Karpas-422 (cell line): Measurements from ENCODE around the gene SRD5A3. TPM values are rescaled to one million over a fixed set of nuclear protein-coding genes. Genes with fewer than 3 reads are reported as not detected.

Experiments
- DNase-seq: peaks from one replicate; pipeline ENCODE4 v3.0.0-alpha.2; 2015
- H2AFZ ChIP-seq: fragments of 200-600 bp; sonication (generic); 2 replicates; pipeline ENCODE4 v1.6.1; 2014; ENCODE audit warnings: antibody characterized with exemption, low read length, mixed read lengths
- H3K27ac ChIP-seq: fragments of 200-600 bp; sonication (generic); 2 replicates; pipeline ENCODE4 v1.5.1; 2014; ENCODE audit warnings: mild to moderate bottlenecking, low read length, moderate library complexity
- H3K27me3 ChIP-seq: fragments of 200-600 bp; sonication (generic); 2 replicates; pipeline ENCODE4 v1.6.1; 2014; ENCODE audit warnings: low read length, mixed read lengths
- H3K36me3 ChIP-seq: fragments of 200-600 bp; sonication (generic); 2 replicates; pipeline ENCODE4 v1.6.1; 2014; ENCODE audit warnings: low read length, mixed read lengths; ENCODE audit not compliant: insufficient read depth
- H3K4me1 ChIP-seq: fragments of 200-600 bp; sonication (generic); 2 replicates; pipeline ENCODE4 v1.6.1; 2014; ENCODE audit warnings: mild to moderate bottlenecking, low read length, mixed read lengths
- H3K4me2 ChIP-seq: fragments of 200-600 bp; sonication (generic); 2 replicates; pipeline ENCODE4 v1.6.1; 2014; ENCODE audit warnings: low read length, low read depth, mild to moderate bottlenecking; ENCODE audit not compliant: poor library complexity, severe bottlenecking
- H3K4me3 ChIP-seq: fragments of 200-600 bp; sonication (generic); 2 replicates; pipeline ENCODE4 v1.5.1; 2014; ENCODE audit warnings: mild to moderate bottlenecking, antibody characterized with exemption, low read length, mixed read lengths
- H3K79me2 ChIP-seq: fragments of 200-600 bp; sonication (generic); 2 replicates; pipeline ENCODE4 v1.6.1; 2014; ENCODE audit warnings: mild to moderate bottlenecking, low read length, mixed read lengths
- H3K9ac ChIP-seq: fragments of 200-600 bp; sonication (generic); 2 replicates; pipeline ENCODE4 v1.6.0; 2014; ENCODE audit warnings: low read length
- H3K9me2 ChIP-seq: fragments of 200-600 bp; sonication (generic), shearing (Covaris generic); replicated peaks from 2 replicates; pipeline ENCODE4 v1.6.0; 2014; ENCODE audit warnings: mild to moderate bottlenecking, low read length, moderate library complexity; ENCODE audit not compliant: insufficient read depth
- H3K9me3 ChIP-seq: fragments of 300-700, 200-600 bp; sonication (generic); 2 replicates; pipeline ENCODE4 v1.6.1; 2014; ENCODE audit warnings: low read length, mixed read lengths
- H4K20me1 ChIP-seq: fragments of 200-600 bp; sonication (generic); 2 replicates; pipeline ENCODE4 v1.6.1; 2014; ENCODE audit warnings: mild to moderate bottlenecking, antibody characterized with exemption, low read length, low read depth; ENCODE audit not compliant: insufficient read depth
- small RNA-seq: library from RNA; depleted of rRNA; stranded (forward); fragments of <200 nt; gene quantifications from one replicate; pipeline ENCODE3, GENCODE V24; 2014
- total RNA-seq: library from RNA; depleted of rRNA; stranded (reverse); fragments of >200 nt; shearing (Covaris generic); gene quantifications from 2 replicates; pipeline ENCODE4 v1.2.3, GENCODE V29; 2014; ENCODE audit warnings: low replicate concordance; rRNA removed

SRD5A3 gene
- total RNA-seq, 1 experiment from 2014 or later = 25.7 TPM

GRCh38 chr4:55407119-55407518, 61.1 kb downstream of the SRD5A3 start:
- peaks cover 98% of the 10 kb centered on the region for H3K79me2 ChIP-seq
- H3K27me3 ChIP-seq = no peaks in the 10 kb centered on the region
- DNase-seq = no peak
- H2AFZ ChIP-seq = no peak overlapping the region
- peaks cover 53% of the 10 kb centered on the region for H4K20me1 ChIP-seq
- H3K9me3 ChIP-seq = no peaks in the 10 kb centered on the region
- peaks cover 59% of the 10 kb centered on the region for H3K36me3 ChIP-seq
- H3K9ac ChIP-seq = no peak overlapping the region
- H3K4me3 ChIP-seq = no peak overlapping the region
- H3K27ac ChIP-seq = no peak overlapping the region
- peaks cover 34% of the 10 kb centered on the region for H3K4me1 ChIP-seq
- H3K9me2 ChIP-seq = no peaks in the 10 kb centered on the region
- no peak overlapping the region for H3K4me2 ChIP-seq

GRCh38 chr4:55407764-55408163, 61.7 kb downstream of the SRD5A3 start:
- Histone ChIP-seq H2AFZ (no peak overlapping the region), H3K9me2 (no peaks in the 10 kb centered on the region), H3K27ac (no peak overlapping the region), H3K79me2 (peaks cover 99% of the 10 kb centered on the region), H3K4me2 (no peak overlapping the region), H3K27me3 (no peaks in the 10 kb centered on the region), H4K20me1 (peaks cover 53% of the 10 kb centered on the region), H3K4me3 (no peak overlapping the region), H3K9ac (no peak overlapping the region), H3K9me3 (no peaks in the 10 kb centered on the region), H3K4me1 (peaks cover 34% of the 10 kb centered on the region), H3K36me3 (peaks cover 59% of the 10 kb centered on the region)
- no peak for DNase-seq

GRCh38 chr4:55409468-55410171, 63.6 kb downstream of the SRD5A3 start:
- peak; percentile 67 for DNase-seq
- H4K20me1 ChIP-seq = peaks cover 54% of the 10 kb centered on the region

GRCh38 chr4:55410431-55410830, 64.4 kb downstream of the SRD5A3 start:
- Histone ChIP-seq H3K9ac (no peak overlapping the region), H3K27me3 (no peaks in the 10 kb centered on the region), H2AFZ (no peak overlapping the region), H3K79me2 (peaks cover 93% of the 10 kb centered on the region), H3K9me2 (no peaks in the 10 kb centered on the region), H3K4me3 (no peak overlapping the region), H3K36me3 (peaks cover 47% of the 10 kb centered on the region; the same call in 1 of the 2 replicates), H3K9me3 (no peaks in the 10 kb centered on the region), H3K27ac (no peak overlapping the region), H3K4me1 (peaks cover 34% of the 10 kb centered on the region), H4K20me1 (peaks cover 56% of the 10 kb centered on the region), H3K4me2 (no peak overlapping the region)
- DNase-seq = no peak

More at GRCh38 chr4:55409468-55410171, 63.6 kb downstream of the SRD5A3 start:
- no peaks in the 10 kb centered on the region for H3K9me2 ChIP-seq
- H3K79me2 ChIP-seq = peaks cover 93% of the 10 kb centered on the region
- peaks cover 49% of the 10 kb centered on the region; the same call in 1 of the 2 replicates for H3K36me3 ChIP-seq
- H3K4me3 ChIP-seq = no peak overlapping the region
- H3K4me1 ChIP-seq = peaks cover 34% of the 10 kb centered on the region
- peak overlapping the region; percentile 11 for H3K4me2 ChIP-seq
- H3K27me3 ChIP-seq = no peaks in the 10 kb centered on the region
- H3K27ac ChIP-seq = no peak overlapping the region
- H3K9ac ChIP-seq = no peak overlapping the region
- H3K9me3 ChIP-seq = no peaks in the 10 kb centered on the region
- no peak overlapping the region for H2AFZ ChIP-seq

- H3K9me2 ChIP-seq = no peaks in the 10 kb centered on the region
- peaks cover 32% of the 10 kb centered on the region for H3K4me1 ChIP-seq
- peaks cover 45% of the 10 kb centered on the region; the same call in 1 of the 2 replicates for H3K36me3 ChIP-seq
- no peak overlapping the region for H3K4me2 ChIP-seq
- no peak for DNase-seq
- no peak overlapping the region for H2AFZ ChIP-seq
- H3K27ac ChIP-seq = no peak overlapping the region
- H3K4me3 ChIP-seq = no peak overlapping the region
- no peak overlapping the region for H3K9ac ChIP-seq
- peaks cover 59% of the 10 kb centered on the region for H4K20me1 ChIP-seq
- peaks cover 91% of the 10 kb centered on the region for H3K79me2 ChIP-seq
- H3K27me3 ChIP-seq = no peaks in the 10 kb centered on the region
- no peaks in the 10 kb centered on the region for H3K9me3 ChIP-seq
Measured at GRCh38 chr4:55411621-55412020, 65.6 kb downstream of the SRD5A3 start.

GRCh38 chr4:55416176-55416575, 70.1 kb downstream of the SRD5A3 start:
- H3K9me2 ChIP-seq = no peaks in the 10 kb centered on the region
- H3K27ac ChIP-seq = no peak overlapping the region
- H3K27me3 ChIP-seq = no peaks in the 10 kb centered on the region
- H2AFZ ChIP-seq = no peak overlapping the region
- no peaks in the 10 kb centered on the region for H3K9me3 ChIP-seq
- H3K9ac ChIP-seq = no peak overlapping the region
- peaks cover 80% of the 10 kb centered on the region for H3K79me2 ChIP-seq
- DNase-seq = no peak
- H4K20me1 ChIP-seq = peaks cover 31% of the 10 kb centered on the region
- H3K4me3 ChIP-seq = no peak overlapping the region
- peaks cover 56% of the 10 kb centered on the region; the same call in 1 of the 2 replicates for H3K36me3 ChIP-seq
- no peak overlapping the region for H3K4me2 ChIP-seq
- H3K4me1 ChIP-seq = no peaks in the 10 kb centered on the region

Small RNA genes within 50 kb of the gene (small RNA-seq; reads per million reads assigned to genes)
- gene RF00019 = not detected

Other genes with a start within 250 kb of the SRD5A3 start
- gene KDR, start 220.6 kb upstream of the SRD5A3 start, total RNA-seq = not detected in 2 replicates
- gene TMEM165, start 49.7 kb downstream of the SRD5A3 start, total RNA-seq = 118 and 165 TPM in 2 replicates
- 1.4 and 2.3 TPM in 2 replicates for gene CLOCK, start 200.7 kb downstream of the SRD5A3 start, total RNA-seq
- not detected in 2 replicates for gene PDCL2, start 246.0 kb downstream of the SRD5A3 start, total RNA-seq